Measurements from ENCODE around the gene PTPRK.

DNA sequence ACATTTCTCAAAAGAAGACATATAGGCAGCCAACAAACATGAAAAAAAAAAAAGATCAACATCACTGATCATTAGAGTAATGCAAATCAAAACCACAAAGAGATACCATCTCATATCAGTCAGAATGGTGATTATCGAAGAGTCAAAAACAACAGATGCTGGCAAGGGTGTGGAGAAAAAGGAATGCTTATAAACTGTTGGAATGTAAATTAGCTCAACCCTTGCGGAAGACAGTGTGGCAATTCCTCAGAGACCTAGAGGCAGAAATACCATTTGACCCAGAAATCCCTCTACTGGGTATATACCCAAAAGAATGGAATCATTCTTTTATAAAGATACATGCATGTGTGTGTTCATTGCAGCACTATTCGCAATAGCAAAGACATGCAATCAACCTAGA, 315.8 kb downstream of the PTPRK start:
- TF ChIP-seq, protein P1, sequence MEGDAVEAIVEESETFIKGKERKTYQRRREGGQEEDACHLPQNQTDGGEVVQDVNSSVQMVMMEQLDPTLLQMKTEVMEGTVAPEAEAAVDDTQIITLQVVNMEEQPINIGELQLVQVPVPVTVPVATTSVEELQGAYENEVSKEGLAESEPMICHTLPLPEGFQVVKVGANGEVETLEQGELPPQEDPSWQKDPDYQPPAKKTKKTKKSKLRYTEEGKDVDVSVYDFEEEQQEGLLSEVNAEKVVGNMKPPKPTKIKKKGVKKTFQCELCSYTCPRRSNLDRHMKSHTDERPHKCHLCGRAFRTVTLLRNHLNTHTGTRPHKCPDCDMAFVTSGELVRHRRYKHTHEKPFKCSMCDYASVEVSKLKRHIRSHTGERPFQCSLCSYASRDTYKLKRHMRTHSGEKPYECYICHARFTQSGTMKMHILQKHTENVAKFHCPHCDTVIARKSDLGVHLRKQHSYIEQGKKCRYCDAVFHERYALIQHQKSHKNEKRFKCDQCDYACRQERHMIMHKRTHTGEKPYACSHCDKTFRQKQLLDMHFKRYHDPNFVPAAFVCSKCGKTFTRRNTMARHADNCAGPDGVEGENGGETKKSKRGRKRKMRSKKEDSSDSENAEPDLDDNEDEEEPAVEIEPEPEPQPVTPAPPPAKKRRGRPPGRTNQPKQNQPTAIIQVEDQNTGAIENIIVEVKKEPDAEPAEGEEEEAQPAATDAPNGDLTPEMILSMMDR (conservative IDR thresholded peaks at IDR 0.05 in 1 of 2, IDR thresholded peaks at IDR 0.05 in 1 of 2; ENCODE audit: extremely low read depth in 1 of 2, insufficient read depth in 1 of 2, low read depth in 1 of 2, low read length in 2 of 2), result no peak
- no peak for TF ChIP-seq EZH2 (IDR thresholded peaks at IDR 0.05; ENCODE audit: borderline replicate concordance, low read length)
